Smooth muscle cell (in vitro differentiated cells): ENCODE results near the gene ODAD3. TPM values are rescaled to one million over a fixed set of nuclear protein-coding genes. Genes with fewer than 3 reads are reported as not detected.

Experiments used
- DNase-seq: peaks from one replicate; lab custom pipeline; 2025; ENCODE audit not compliant: unreplicated experiment; lab: John Stamatoyannopoulos, UW
- H2AFZ ChIP-seq: fragments of 200-600 bp; sonication (generic); 2 replicates; pipeline ENCODE4 v1.6.0; 2016; ENCODE audit warnings: antibody characterized with exemption, low read depth, mild to moderate bottlenecking
- H3F3A ChIP-seq: fragments of 200-600 bp; sonication (generic); 2 replicates; pipeline ENCODE4 v1.6.0; 2017; ENCODE audit warnings: antibody characterized with exemption, low read depth
- H3K27ac ChIP-seq: fragments of 200-600 bp; sonication (generic); 2 replicates; pipeline ENCODE4 v1.5.1; 2016; ENCODE audit warnings: low read depth, mild to moderate bottlenecking
- H3K27me3 ChIP-seq: fragments of 200-600 bp; sonication (generic); 2 replicates; pipeline ENCODE4 v1.6.1; 2016; ENCODE audit warnings: low read depth, mild to moderate bottlenecking
- H3K36me3 ChIP-seq: fragments of 200-600 bp; sonication (generic); 2 replicates; pipeline ENCODE4 v1.5.1; 2016; ENCODE audit warnings: low read depth
- H3K4me1 ChIP-seq: fragments of 200-600 bp; sonication (generic); 2 replicates; pipeline ENCODE4 v1.5.1; 2016; ENCODE audit warnings: low read depth
- H3K4me2 ChIP-seq: fragments of 200-600 bp; sonication (generic); 2 replicates; pipeline ENCODE4 v1.6.0; 2016; ENCODE audit warnings: mild to moderate bottlenecking
- H3K4me3 ChIP-seq: fragments of 200-600 bp; sonication (generic); 2 replicates; pipeline ENCODE4 v1.5.1; 2016; ENCODE audit warnings: mild to moderate bottlenecking
- H3K79me2 ChIP-seq: fragments of 200-600 bp; sonication (generic); 2 replicates; pipeline ENCODE4 v1.6.0; 2016; ENCODE audit warnings: low read depth, mild to moderate bottlenecking
- H3K9ac ChIP-seq: fragments of 200-600 bp; sonication (generic); 2 replicates; pipeline ENCODE4 v1.6.0; 2016; ENCODE audit warnings: low read depth
- H3K9me3 ChIP-seq: fragments of 200-600 bp; sonication (generic); replicated peaks from 2 replicates; pipeline ENCODE4 v1.5.1; 2016; ENCODE audit warnings: low read depth
- H4K20me1 ChIP-seq: fragments of 200-600 bp; sonication (generic); 2 replicates; pipeline ENCODE4 v1.6.0; 2016; ENCODE audit warnings: low read depth
- WGBS: methylation state at CpG from one replicate; pipeline ENCODE4 v1.1.7; 2016; ENCODE audit warnings: low lambda C conversion rate; 5-methylcytosine and 5-hydroxymethylcytosine counted together
- polyA plus RNA-seq: library from polyadenylated mRNA; unstranded; fragments of >200 nt; fragmentation: Nextera tagmentation; extraction: Ambion mirVana; gene quantifications from 2 replicates; pipeline ENCODE4 v1.2.1, GENCODE V29; 2016
- total RNA-seq: library from RNA; depleted of rRNA; stranded (reverse); fragments of >200 nt; gene quantifications from 2 replicates; pipeline ENCODE4 v1.2.3, GENCODE V29; 2014
- TF ChIP-seq, protein P1 (sequence below): fragments of 200-600 bp; sonication (generic); IDR thresholded peaks from 2 replicates; pipeline ENCODE4 v1.5.1; 2017; ENCODE audit warnings: borderline replicate concordance, mild to moderate bottlenecking, antibody characterized with exemption; ENCODE audit not compliant: insufficient read depth, poor library complexity, severe bottlenecking

The ODAD3 gene
- total and polyA plus RNA-seq, 2 experiments from 2014 or later = 5.1 TPM; not detected in 1

DNA sequence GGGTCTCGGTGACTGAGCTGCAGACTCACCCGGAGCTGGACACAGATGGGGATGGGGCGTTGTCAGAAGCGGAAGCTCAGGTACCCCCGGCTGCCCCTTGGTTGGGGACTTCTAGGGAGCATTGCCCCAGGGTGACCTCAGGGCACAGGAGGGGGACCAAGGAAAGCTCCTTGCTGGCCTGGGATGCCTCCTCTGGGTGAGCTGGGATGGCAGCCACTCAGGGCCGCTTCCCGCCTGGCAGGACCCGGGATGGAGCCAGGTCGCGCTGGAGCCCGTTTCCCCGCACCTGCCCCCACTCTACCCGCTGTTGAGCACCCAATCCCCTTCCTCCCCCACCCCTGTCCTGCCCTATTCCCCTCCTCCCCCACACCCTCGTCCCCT, 11.3 kb upstream of the ODAD3 start:
- no peak overlapping the region for H2AFZ ChIP-seq
- TF ChIP-seq, protein P1, sequence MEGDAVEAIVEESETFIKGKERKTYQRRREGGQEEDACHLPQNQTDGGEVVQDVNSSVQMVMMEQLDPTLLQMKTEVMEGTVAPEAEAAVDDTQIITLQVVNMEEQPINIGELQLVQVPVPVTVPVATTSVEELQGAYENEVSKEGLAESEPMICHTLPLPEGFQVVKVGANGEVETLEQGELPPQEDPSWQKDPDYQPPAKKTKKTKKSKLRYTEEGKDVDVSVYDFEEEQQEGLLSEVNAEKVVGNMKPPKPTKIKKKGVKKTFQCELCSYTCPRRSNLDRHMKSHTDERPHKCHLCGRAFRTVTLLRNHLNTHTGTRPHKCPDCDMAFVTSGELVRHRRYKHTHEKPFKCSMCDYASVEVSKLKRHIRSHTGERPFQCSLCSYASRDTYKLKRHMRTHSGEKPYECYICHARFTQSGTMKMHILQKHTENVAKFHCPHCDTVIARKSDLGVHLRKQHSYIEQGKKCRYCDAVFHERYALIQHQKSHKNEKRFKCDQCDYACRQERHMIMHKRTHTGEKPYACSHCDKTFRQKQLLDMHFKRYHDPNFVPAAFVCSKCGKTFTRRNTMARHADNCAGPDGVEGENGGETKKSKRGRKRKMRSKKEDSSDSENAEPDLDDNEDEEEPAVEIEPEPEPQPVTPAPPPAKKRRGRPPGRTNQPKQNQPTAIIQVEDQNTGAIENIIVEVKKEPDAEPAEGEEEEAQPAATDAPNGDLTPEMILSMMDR = no peak
- WGBS = 91% methylated on average over 13 of the region's 14 CpGs
- H3K79me2 ChIP-seq = no peaks in the 10 kb centered on the region
- H3K27me3 ChIP-seq = no peaks in the 10 kb centered on the region
- peaks cover 2% of the 10 kb centered on the region for H3K4me1 ChIP-seq
- no peak overlapping the region for H3K4me3 ChIP-seq
- H3K27ac ChIP-seq = no peak overlapping the region
- H4K20me1 ChIP-seq = peaks cover 3% of the 10 kb centered on the region
- H3K9me3 ChIP-seq = no peaks in the 10 kb centered on the region
- H3F3A ChIP-seq = no peaks in the 10 kb centered on the region
- no peak for DNase-seq
- H3K4me2 ChIP-seq = no peak overlapping the region
- no peak overlapping the region for H3K9ac ChIP-seq
- no peaks in the 10 kb centered on the region for H3K36me3 ChIP-seq

DNA sequence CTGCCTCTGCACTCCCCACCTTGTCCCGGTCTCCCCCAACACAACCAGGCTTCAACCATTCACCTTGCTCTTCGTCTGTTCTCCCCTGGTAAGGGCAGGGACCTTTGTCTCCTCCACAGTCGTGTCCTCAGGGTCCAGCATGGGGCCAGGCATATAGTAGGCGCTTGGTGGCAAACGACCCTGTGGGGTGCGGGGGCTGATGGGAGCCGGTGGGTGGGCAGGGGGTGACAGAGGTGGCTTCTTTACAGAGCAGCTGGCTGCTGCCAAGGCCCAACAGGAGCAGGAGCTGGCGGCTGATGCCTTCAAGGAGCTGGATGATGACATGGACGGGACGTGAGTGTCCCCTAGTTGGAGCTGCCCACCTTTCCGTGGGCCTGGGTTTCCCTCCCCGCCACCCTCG, 10.2 kb upstream of the ODAD3 start:
- DNase-seq = no peak
- H3K27me3 ChIP-seq = no peaks in the 10 kb centered on the region
- H3K4me1 ChIP-seq = no peaks in the 10 kb centered on the region
- no peak overlapping the region for H3K4me3 ChIP-seq
- no peak overlapping the region for H3K9ac ChIP-seq
- no peak overlapping the region for H2AFZ ChIP-seq
- no peaks in the 10 kb centered on the region for H3K9me3 ChIP-seq
- no peaks in the 10 kb centered on the region for H3K79me2 ChIP-seq
- H4K20me1 ChIP-seq = peaks cover 10% of the 10 kb centered on the region
- 97% methylated on average over 10 of the region's 13 CpGs for WGBS
- H3K27ac ChIP-seq = no peak overlapping the region
- TF ChIP-seq, protein P1 = no peak
- no peak overlapping the region for H3K4me2 ChIP-seq
- H3K36me3 ChIP-seq = no peaks in the 10 kb centered on the region
- no peaks in the 10 kb centered on the region for H3F3A ChIP-seq

DNA sequence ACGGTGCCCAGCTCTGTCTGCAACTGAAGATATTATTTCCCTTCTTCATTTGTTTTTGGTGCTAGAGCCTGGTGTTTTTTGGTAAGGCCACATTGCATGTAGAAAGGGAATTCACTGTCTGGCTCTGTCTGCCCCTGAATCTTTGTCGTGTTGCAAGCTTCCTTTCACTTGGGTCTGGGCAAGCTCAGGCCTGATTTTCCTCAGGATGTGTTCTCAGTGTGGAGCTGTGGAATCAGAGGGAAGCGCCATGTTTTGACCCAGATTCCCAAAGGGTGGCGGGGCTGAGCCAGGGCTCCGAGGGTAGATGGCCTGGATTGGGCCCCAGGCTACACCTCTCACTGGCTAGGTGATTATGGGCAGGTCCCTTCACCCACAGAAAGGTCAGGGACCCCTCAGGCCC, 9.1 kb upstream of the ODAD3 start:
- peaks cover 10% of the 10 kb centered on the region for H4K20me1 ChIP-seq
- H3K4me2 ChIP-seq = no peak overlapping the region
- no peak overlapping the region for H3K27ac ChIP-seq
- H3F3A ChIP-seq = no peaks in the 10 kb centered on the region
- H3K9ac ChIP-seq = no peak overlapping the region
- H3K4me3 ChIP-seq = no peak overlapping the region
- H3K79me2 ChIP-seq = no peaks in the 10 kb centered on the region
- no peak overlapping the region for H2AFZ ChIP-seq
- TF ChIP-seq, protein P1 = no peak
- no peaks in the 10 kb centered on the region for H3K27me3 ChIP-seq
- no peak for DNase-seq
- no peaks in the 10 kb centered on the region for H3K9me3 ChIP-seq
- H3K4me1 ChIP-seq = no peaks in the 10 kb centered on the region
- WGBS = 95% methylated on average over 5 of the region's 5 CpGs
- no peaks in the 10 kb centered on the region for H3K36me3 ChIP-seq

- H3K4me1 ChIP-seq = peaks cover 4% of the 10 kb centered on the region
- H3K27me3 ChIP-seq = no peaks in the 10 kb centered on the region
- no peak for DNase-seq
- H3K79me2 ChIP-seq = peaks cover 20% of the 10 kb centered on the region
- H3K9me3 ChIP-seq = no peaks in the 10 kb centered on the region
- no peak overlapping the region for H3K9ac ChIP-seq
- H3K36me3 ChIP-seq = no peaks in the 10 kb centered on the region
- 99% methylated on average over 9 of the region's 9 CpGs for WGBS
- TF ChIP-seq, protein P1 = no peak
- H3F3A ChIP-seq = no peaks in the 10 kb centered on the region
- no peak overlapping the region for H2AFZ ChIP-seq
- H3K4me3 ChIP-seq = no peak overlapping the region
- no peak overlapping the region for H3K27ac ChIP-seq
- H3K4me2 ChIP-seq = no peak overlapping the region
- peaks cover 10% of the 10 kb centered on the region for H4K20me1 ChIP-seq
Measured at GRCh38 chr19:11437955-11438354, 3.0 kb upstream of the ODAD3 start.
